ENCODE measurements around the gene ZNF414. TPM values are rescaled to one million over a fixed set of nuclear protein-coding genes. Genes with fewer than 3 reads are reported as not detected.

The ZNF414 gene
- total RNA-seq (2022) (16.3 and 27.2 TPM in 2 replicates), Bru-seq, nascent RNA (percentile 53 among the genes with signal in this experiment), BruChase-seq, experiment 1, labeled RNA remaining after a 6-hour chase (percentile 53 among the genes with signal in this experiment), BruChase-seq, experiment 2, labeled RNA remaining after a 2-hour chase (percentile 47 among the genes with signal in this experiment)
- long read RNA-seq, transcript ZNF414-202 (8 exons, 2,300 nt), result major isoform, 28 of 43 reads
- long read RNA-seq, partial matches to known transcripts, result 12 of 43 reads
- long read RNA-seq, other reads (novel, unspliced or antisense), result 1 of 43 reads

DNA sequence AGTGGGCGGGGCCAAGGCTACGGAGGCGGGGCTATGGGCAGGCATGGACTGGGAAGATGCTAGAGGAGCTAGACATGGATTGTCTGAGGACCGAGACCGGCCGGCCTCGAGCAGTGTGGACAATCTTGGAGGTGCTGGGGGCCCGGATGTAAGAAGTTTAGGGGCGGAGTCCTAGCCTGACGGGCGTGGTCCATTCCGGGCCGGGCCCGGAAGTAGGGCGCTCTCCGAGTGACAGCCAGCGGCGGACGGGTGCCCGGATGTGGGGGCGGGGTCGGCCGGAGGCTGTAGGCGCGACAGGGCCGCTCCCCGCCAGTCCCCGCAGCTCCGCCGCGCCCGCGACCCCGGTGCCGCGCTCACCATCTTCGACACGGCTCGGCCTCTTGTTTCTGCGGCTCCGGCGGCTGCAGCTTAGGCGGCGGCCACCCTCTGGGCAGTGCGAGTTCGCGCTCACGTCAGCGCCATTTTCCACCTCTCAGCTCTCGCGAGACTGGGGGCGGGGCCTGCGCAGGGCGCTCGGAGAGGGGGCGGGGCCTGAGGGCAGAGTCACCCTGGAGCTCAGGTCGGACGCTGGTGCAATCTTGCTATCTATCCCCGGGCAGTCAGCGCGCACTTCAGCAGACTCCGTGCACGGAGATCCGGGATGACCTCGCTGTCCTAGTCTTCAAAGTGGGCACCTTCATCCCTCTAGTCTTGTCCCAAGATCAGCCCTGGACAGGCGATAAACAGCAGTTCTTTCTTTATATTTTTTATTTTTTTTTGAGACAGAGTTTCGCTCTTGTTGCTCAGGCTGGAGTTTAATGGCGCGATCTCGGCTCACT lies at the start of gene ZNF414:
Gene ZNF414, minus strand, starts transcription at position 481 of the 818 bp plus-strand sequence. Its CDS starts 121 bp downstream, at position 360.
- Mint-ChIP-seq H3K4me3 (ENCODE audit: unreplicated experiment) (peak within 1 kb of the TSS; percentile 85), H3K9me3 (ENCODE audit: unreplicated experiment) (no peaks in the 10 kb centered on the region), H3K4me1 (ENCODE audit: insufficient read depth, unreplicated experiment) (peaks cover 15% of the 10 kb centered on the region), H3K27me3 (ENCODE audit: insufficient read depth, unreplicated experiment) (no peaks in the 10 kb centered on the region), H3K36me3 (ENCODE audit: insufficient read depth, unreplicated experiment) (peaks cover 24% of the 10 kb centered on the region), H3K27ac (ENCODE audit: low read depth, unreplicated experiment) (peak within 1 kb of the TSS; percentile 99)
- ChIA-PET CTCF (interaction anchor here (0.5 to 4.3 kb wide), 9 partner anchors 14 to 404 kb away, joined by 3 to 28 read pairs (median 3); partner anchors contain the start of gene MYO1F), POLR2A (interaction anchor here (0.5 to 2.5 kb wide), 26 partner anchors 9 to 1162 kb away, joined by 3 to 40 read pairs (median 3); partner anchors contain the start of genes HNRNPM, MARCHF2, NDUFA7 and RAB11B)
- TSS peak; percentile 70 for BruUV-seq (replicated peaks)
- TF ChIP-seq, protein P1, sequence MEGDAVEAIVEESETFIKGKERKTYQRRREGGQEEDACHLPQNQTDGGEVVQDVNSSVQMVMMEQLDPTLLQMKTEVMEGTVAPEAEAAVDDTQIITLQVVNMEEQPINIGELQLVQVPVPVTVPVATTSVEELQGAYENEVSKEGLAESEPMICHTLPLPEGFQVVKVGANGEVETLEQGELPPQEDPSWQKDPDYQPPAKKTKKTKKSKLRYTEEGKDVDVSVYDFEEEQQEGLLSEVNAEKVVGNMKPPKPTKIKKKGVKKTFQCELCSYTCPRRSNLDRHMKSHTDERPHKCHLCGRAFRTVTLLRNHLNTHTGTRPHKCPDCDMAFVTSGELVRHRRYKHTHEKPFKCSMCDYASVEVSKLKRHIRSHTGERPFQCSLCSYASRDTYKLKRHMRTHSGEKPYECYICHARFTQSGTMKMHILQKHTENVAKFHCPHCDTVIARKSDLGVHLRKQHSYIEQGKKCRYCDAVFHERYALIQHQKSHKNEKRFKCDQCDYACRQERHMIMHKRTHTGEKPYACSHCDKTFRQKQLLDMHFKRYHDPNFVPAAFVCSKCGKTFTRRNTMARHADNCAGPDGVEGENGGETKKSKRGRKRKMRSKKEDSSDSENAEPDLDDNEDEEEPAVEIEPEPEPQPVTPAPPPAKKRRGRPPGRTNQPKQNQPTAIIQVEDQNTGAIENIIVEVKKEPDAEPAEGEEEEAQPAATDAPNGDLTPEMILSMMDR (IDR thresholded peaks at IDR 0.05; ENCODE audit: unreplicated experiment), result no peak
- intact Hi-C loops (cut with micrococcal nuclease), result loop anchor here (2.0 kb wide), 1 partner anchor 69 kb away; the partner anchor contains the start of gene HNRNPM
- peak; percentile 98 for DNase-seq (ENCODE audit: unreplicated experiment)

DNA sequence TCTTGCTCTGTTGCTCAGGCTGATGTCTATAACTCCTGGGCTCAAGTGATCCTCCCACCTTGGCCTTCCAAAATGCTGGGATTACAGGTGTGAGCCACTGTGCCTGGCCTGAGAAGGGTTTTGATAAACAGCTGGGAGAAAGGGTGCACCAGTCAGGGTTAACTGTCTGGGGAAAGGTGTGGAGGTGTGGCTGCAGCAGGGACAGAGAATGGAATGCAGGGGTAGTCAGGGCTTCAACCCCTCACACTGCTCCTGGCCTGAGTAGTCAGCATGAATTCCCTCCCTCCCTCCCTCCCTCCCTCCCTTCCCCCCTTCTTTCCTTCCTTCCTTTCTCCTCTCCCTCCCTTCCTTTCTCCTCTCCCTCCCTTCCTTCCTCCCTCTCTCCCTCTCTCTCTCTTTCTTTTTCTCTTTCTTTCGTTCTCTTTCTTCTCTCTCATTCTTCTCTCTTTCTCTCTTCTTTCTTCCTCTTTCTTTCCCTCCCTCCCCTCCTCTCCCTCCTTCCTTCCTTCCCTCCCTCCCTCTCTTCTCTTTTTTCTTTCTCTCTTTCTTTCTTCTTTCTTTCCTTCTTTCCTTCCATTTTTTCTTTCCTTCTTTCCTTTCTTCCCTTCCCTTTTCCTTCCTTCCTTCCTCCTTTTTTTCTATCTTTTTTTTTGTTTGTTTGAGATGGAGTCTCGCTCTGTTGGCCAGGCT lies 47.3 kb upstream of the ZNF414 start:
- no peaks in the 10 kb centered on the region for H3K36me3 Mint-ChIP-seq (ENCODE audit: insufficient read depth, unreplicated experiment)
- H3K27me3 Mint-ChIP-seq (ENCODE audit: insufficient read depth, unreplicated experiment), result peaks cover 16% of the 10 kb centered on the region
- ChIA-PET POLR2A (no interaction called here), CTCF (interaction anchor here (4.4 kb wide), 1 partner anchor 18 kb away, joined by 33 read pairs; the partner anchor contains the start of gene MYO1F)
- H3K9me3 Mint-ChIP-seq (ENCODE audit: unreplicated experiment), result no peaks in the 10 kb centered on the region
- no peak overlapping the region for H3K4me3 Mint-ChIP-seq (ENCODE audit: unreplicated experiment)
- H3K27ac Mint-ChIP-seq (ENCODE audit: low read depth, unreplicated experiment), result no peak overlapping the region
- no peaks in the 10 kb centered on the region for H3K4me1 Mint-ChIP-seq (ENCODE audit: insufficient read depth, unreplicated experiment)
- DNase-seq (ENCODE audit: unreplicated experiment), result no peak
- intact Hi-C loops (cut with micrococcal nuclease), result no loop called here
- no TSS peak for BruUV-seq (replicated peaks)
- TF ChIP-seq, protein P1 (IDR thresholded peaks at IDR 0.05; ENCODE audit: unreplicated experiment), result no peak

DNA sequence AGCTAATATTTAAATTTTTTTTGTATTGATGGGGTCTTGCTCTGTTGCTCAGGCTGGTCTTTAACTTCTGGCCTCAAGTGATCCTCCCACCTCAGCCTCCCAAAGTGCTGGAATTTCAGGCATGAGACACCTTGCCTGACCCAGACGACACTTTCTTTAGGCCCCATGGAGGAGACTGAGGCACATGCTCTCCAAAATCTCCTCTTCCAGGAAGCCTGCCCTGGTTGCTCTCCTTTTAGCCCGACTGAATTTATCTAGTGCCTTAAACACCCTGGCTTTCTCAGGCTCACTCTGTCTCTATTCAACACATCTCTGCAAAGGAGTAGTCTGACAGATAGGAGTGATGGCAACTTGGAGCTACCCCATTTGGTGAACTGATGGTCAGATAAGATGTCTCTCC lies 44.4 kb upstream of the ZNF414 start:
- Mint-ChIP-seq H3K4me1 (ENCODE audit: insufficient read depth, unreplicated experiment) (no peaks in the 10 kb centered on the region), H3K9me3 (ENCODE audit: unreplicated experiment) (no peaks in the 10 kb centered on the region), H3K36me3 (ENCODE audit: insufficient read depth, unreplicated experiment) (no peaks in the 10 kb centered on the region), H3K27me3 (ENCODE audit: insufficient read depth, unreplicated experiment) (peaks cover 16% of the 10 kb centered on the region), H3K4me3 (ENCODE audit: unreplicated experiment) (no peak overlapping the region), H3K27ac (ENCODE audit: low read depth, unreplicated experiment) (no peak overlapping the region)
- CTCF ChIA-PET, result interaction anchor here (4.4 kb wide), 1 partner anchor 21 kb away, joined by 33 read pairs; the partner anchor contains the start of gene MYO1F
- intact Hi-C loops (cut with micrococcal nuclease), result no loop called here
- DNase-seq (ENCODE audit: unreplicated experiment), result no peak
- POLR2A ChIA-PET, result interaction anchor here (0.6 to 0.9 kb wide), 3 partner anchors 9 to 68 kb away, joined by 3 read pairs; no protein-coding TSS in a partner anchor
- TF ChIP-seq, protein P1 (IDR thresholded peaks at IDR 0.05; ENCODE audit: unreplicated experiment), result no peak
- no TSS peak for BruUV-seq (replicated peaks)

All from MCF 10A (cell line).